GM12891 (cell line): Measurements from ENCODE around the gene DNAH8.

Source experiments
- POLR2A ChIP-seq: IDR thresholded peaks from 2 replicates; pipeline ENCODE4 v1.6.1; 2011; ENCODE audit warnings: low read depth, low read length, control low read depth
- POLR2AphosphoS5 ChIP-seq: IDR thresholded peaks from 2 replicates; pipeline ENCODE4 v1.6.1; 2011; ENCODE audit warnings: low read depth, low read length, control low read depth
- TAF1 ChIP-seq: IDR thresholded peaks from 2 replicates; pipeline ENCODE4 v1.6.1; 2011; ENCODE audit warnings: low read depth, low read length, control low read depth

GRCh38 chr6:38827024-38827423 lies 111.9 kb downstream of the DNAH8 start:
- TF ChIP-seq POLR2A (no peak), TAF1 (no peak), POLR2AphosphoS5 (no peak)
